ENCODE data around the gene CCDC51.

GRCh38 chr3:48416091-48416505, 23.8 kb downstream of the CCDC51 start:
- TF ChIP-seq, protein P1, sequence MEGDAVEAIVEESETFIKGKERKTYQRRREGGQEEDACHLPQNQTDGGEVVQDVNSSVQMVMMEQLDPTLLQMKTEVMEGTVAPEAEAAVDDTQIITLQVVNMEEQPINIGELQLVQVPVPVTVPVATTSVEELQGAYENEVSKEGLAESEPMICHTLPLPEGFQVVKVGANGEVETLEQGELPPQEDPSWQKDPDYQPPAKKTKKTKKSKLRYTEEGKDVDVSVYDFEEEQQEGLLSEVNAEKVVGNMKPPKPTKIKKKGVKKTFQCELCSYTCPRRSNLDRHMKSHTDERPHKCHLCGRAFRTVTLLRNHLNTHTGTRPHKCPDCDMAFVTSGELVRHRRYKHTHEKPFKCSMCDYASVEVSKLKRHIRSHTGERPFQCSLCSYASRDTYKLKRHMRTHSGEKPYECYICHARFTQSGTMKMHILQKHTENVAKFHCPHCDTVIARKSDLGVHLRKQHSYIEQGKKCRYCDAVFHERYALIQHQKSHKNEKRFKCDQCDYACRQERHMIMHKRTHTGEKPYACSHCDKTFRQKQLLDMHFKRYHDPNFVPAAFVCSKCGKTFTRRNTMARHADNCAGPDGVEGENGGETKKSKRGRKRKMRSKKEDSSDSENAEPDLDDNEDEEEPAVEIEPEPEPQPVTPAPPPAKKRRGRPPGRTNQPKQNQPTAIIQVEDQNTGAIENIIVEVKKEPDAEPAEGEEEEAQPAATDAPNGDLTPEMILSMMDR (IDR thresholded peaks at IDR 0.05; ENCODE audit: insufficient read depth, low read length, poor library complexity, severe bottlenecking), result no peak
- no peak for TF ChIP-seq EZH2phosphoT487 (conservative IDR thresholded peaks at IDR 0.05; ENCODE audit: low read length)

Data from SU-DHL-6 (cell line).